ENCODE measurements around the gene CD34. TPM values are rescaled to one million over a fixed set of nuclear protein-coding genes. Genes with fewer than 3 reads are reported as not detected.

CD34 gene
- total RNA-seq, 2 donors from 2014 or later = 8.3 to 15.2 TPM

- DNase-seq (peak; percentile 86 to 91), ATAC-seq (peak; percentile 99)
- intact Hi-C loops (cut with DNase I, micrococcal nuclease) = no loop called here
Measured at GRCh38 chr1:207848234-207848633, 62.7 kb downstream of the CD34 start.

GRCh38 chr1:207847116-207847515 is 63.8 kb downstream of the CD34 start:
- no peak for ATAC-seq
- no peak for DNase-seq
- intact Hi-C loops (cut with DNase I, micrococcal nuclease) = no loop called here

GRCh38 chr1:207845109-207845508 is 65.8 kb downstream of the CD34 start:
- intact Hi-C loops (cut with DNase I, micrococcal nuclease) = no loop called here
- ATAC-seq = no peak
- no peak for DNase-seq

- intact Hi-C loops (cut with DNase I, micrococcal nuclease) = no loop called here
- ATAC-seq = no peak
Measured at GRCh38 chr1:207844371-207844770, 66.6 kb downstream of the CD34 start.

GRCh38 chr1:207842506-207842905 is 68.4 kb downstream of the CD34 start:
- intact Hi-C loops (cut with DNase I, micrococcal nuclease) = no loop called here
- ATAC-seq = no peak

More at GRCh38 chr1:207844371-207844770, 66.6 kb downstream of the CD34 start:
- no peak for DNase-seq

GRCh38 chr1:207841901-207842300 is 69.0 kb downstream of the CD34 start:
- DNase-seq (no peak), ATAC-seq (no peak)
- intact Hi-C loops (cut with DNase I, micrococcal nuclease) = no loop called here

More at GRCh38 chr1:207842506-207842905, 68.4 kb downstream of the CD34 start:
- DNase-seq = no peak

- DNase-seq (no peak), ATAC-seq (no peak)
- intact Hi-C loops (cut with DNase I, micrococcal nuclease) = no loop called here
Measured at GRCh38 chr1:207841293-207841692, 69.6 kb downstream of the CD34 start.

- intact Hi-C loops (cut with DNase I, micrococcal nuclease) = no loop called here
- DNase-seq (no peak), ATAC-seq (no peak)
Measured at GRCh38 chr1:207840380-207840779, 70.5 kb downstream of the CD34 start.

- ATAC-seq (no peak), DNase-seq (no peak)
- intact Hi-C loops (cut with DNase I, micrococcal nuclease) = no loop called here
Measured at GRCh38 chr1:207839083-207839413, 71.9 kb downstream of the CD34 start.

- DNase-seq (no peak), ATAC-seq (peak; percentile 48)
- intact Hi-C loops (cut with DNase I, micrococcal nuclease) = no loop called here
Measured at GRCh38 chr1:207838156-207839082, 72.5 kb downstream of the CD34 start.

- intact Hi-C loops (cut with DNase I, micrococcal nuclease) = no loop called here
- ATAC-seq = no peak
- DNase-seq = no peak
Measured at GRCh38 chr1:207837673-207838072, 73.3 kb downstream of the CD34 start.

GRCh38 chr1:207836591-207837347 is 74.2 kb downstream of the CD34 start:
- intact Hi-C loops (cut with DNase I, micrococcal nuclease) = no loop called here
- ATAC-seq = no peak
- DNase-seq = no peak

GRCh38 chr1:207835958-207836357 is 75.0 kb downstream of the CD34 start:
- intact Hi-C loops (cut with DNase I, micrococcal nuclease) = no loop called here
- DNase-seq (no peak), ATAC-seq (no peak)

- DNase-seq (no peak), ATAC-seq (no peak)
- intact Hi-C loops (cut with DNase I, micrococcal nuclease) = no loop called here
Measured at GRCh38 chr1:207833956-207834660, 76.8 kb downstream of the CD34 start.

GRCh38 chr1:207833381-207833780 is 77.5 kb downstream of the CD34 start:
- no peak for DNase-seq
- intact Hi-C loops (cut with DNase I, micrococcal nuclease) = no loop called here
- no peak for ATAC-seq

- ATAC-seq (no peak), DNase-seq (no peak)
- intact Hi-C loops (cut with DNase I, micrococcal nuclease) = no loop called here
Measured at GRCh38 chr1:207832796-207833195, 78.1 kb downstream of the CD34 start.

- intact Hi-C loops (cut with DNase I, micrococcal nuclease) = no loop called here
- ATAC-seq = no peak
- DNase-seq = no peak
Measured at GRCh38 chr1:207831517-207832327, 79.2 kb downstream of the CD34 start.

Measured in left colon (tissue), 2 donors.